ENCODE data around the gene PID1.

- TF ChIP-seq, protein P1, sequence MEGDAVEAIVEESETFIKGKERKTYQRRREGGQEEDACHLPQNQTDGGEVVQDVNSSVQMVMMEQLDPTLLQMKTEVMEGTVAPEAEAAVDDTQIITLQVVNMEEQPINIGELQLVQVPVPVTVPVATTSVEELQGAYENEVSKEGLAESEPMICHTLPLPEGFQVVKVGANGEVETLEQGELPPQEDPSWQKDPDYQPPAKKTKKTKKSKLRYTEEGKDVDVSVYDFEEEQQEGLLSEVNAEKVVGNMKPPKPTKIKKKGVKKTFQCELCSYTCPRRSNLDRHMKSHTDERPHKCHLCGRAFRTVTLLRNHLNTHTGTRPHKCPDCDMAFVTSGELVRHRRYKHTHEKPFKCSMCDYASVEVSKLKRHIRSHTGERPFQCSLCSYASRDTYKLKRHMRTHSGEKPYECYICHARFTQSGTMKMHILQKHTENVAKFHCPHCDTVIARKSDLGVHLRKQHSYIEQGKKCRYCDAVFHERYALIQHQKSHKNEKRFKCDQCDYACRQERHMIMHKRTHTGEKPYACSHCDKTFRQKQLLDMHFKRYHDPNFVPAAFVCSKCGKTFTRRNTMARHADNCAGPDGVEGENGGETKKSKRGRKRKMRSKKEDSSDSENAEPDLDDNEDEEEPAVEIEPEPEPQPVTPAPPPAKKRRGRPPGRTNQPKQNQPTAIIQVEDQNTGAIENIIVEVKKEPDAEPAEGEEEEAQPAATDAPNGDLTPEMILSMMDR (IDR thresholded peaks at IDR 0.05), result no peak
- no peak for TF ChIP-seq EP300 (IDR thresholded peaks at IDR 0.05)
These were observed 58.8 kb downstream of the PID1 start for GRCh38 chr2:229212241-229212640.
